Adrenal gland (tissue), 12 donors: Measurements from ENCODE around the gene TAF6. TPM values are rescaled to one million over a fixed set of nuclear protein-coding genes. Genes with fewer than 3 reads are reported as not detected.

Source experiments
- DNase-seq, 7 donors: peaks; one replicate each; pipeline ENCODE4 v3.0.0-alpha.2; 2019 to 2020
- H3K27ac ChIP-seq, 5 donors: fragments of 200-600 bp; sonication (generic) in 4 of 5; 1 replicate in 3 of 5; 2 replicates in 2 of 5; pipeline versions ENCODE4 v1.5.1 to v1.8.0; 2016 to 2020; ENCODE audit warnings: mild to moderate bottlenecking in 1 of 5
- H3K27me3 ChIP-seq: fragments of 200-600 bp; 2 replicates; pipeline ENCODE4 v1.8.0; 2021
- H3K36me3 ChIP-seq, 2 donors: fragments of 200-600 bp; replicated peaks in 1 of 2; 1 replicate in 1 of 2; 2 replicates in 1 of 2; pipeline versions ENCODE4 v1.5.1 to v1.8.0; 2018 to 2022
- H3K4me1 ChIP-seq, 2 donors: fragments of 200-600 bp; replicated peaks in 1 of 2; 1 replicate in 1 of 2; 2 replicates in 1 of 2; pipeline versions ENCODE4 v1.5.1 to v1.8.0; 2018 to 2021
- H3K4me3 ChIP-seq, 4 donors: fragments of 200-600 bp; sonication (generic) in 3 of 4; one replicate each; pipeline ENCODE4 v1.5.1; 2016 to 2018
- H3K9me3 ChIP-seq, 3 donors: fragments of 200-600 bp; sonication (generic) in 1 of 3; replicated peaks in 1 of 3; 1 replicate in 2 of 3; 2 replicates in 1 of 3; pipeline versions ENCODE4 v1.5.1 to v1.8.0; 2016 to 2021
- POLR2A ChIP-seq, 2 donors: fragments of 450-650 bp; IDR thresholded peaks; one replicate each; pipeline ENCODE4 v1.6.1; 2017; ENCODE audit warnings: antibody characterized with exemption in 2 of 2, mild to moderate bottlenecking in 2 of 2, moderate library complexity in 1 of 2
- WGBS, 4 donors: extraction: QIAGEN DNeasy Blood & Tissue Kit in 2 of 4; methylation state at CpG; one replicate each; pipeline versions ENCODE4 v1.1.5 to v1.1.7; 2013 to 2017; 5-methylcytosine and 5-hydroxymethylcytosine counted together
- intact Hi-C, 2 donors: fragments of 100-400 bp; cut with DNase I; formaldehyde crosslinking; loops; one replicate each; pipeline versions ENCODE4 v1.14.1 to v1.15.0; 2022 to 2023
- microRNA counts, 2 donors: library from miRNA; unstranded; fragments of <30 nt; microRNA quantifications; one replicate each; lab custom pipeline; 2016
- microRNA-seq, 3 donors: library from miRNA; unstranded; fragments of <30 nt; microRNA quantifications; one replicate each; pipeline ENCODE4, GENCODE V29; 2017 to 2020
- polyA plus RNA-seq, 3 donors: library from polyadenylated mRNA; stranded (reverse); fragments of 200-250 nt in 2 of 3; fragments of 350-450 nt in 1 of 3; fragmentation: Illumina TruSeq in 1 of 3; extraction: RNeasy Lipid Tissue Mini Kit (QIAGEN cat#74804) in 1 of 3; gene quantifications; one replicate each; pipeline ENCODE4 v1.2.3, GENCODE V29; 2013 to 2014
- small RNA-seq, 2 donors: library from RNA; depleted of rRNA; stranded (forward); fragments of <200 nt; gene quantifications; one replicate each; pipeline ENCODE3, GENCODE V24; 2016
- total RNA-seq, 9 donors: library from RNA; depleted of rRNA in 4 of 9; stranded (reverse); fragments of >200 nt in 4 of 9; fragments of 120-200 nt in 1 of 9; fragmentation: NEBNext Ultra II Directional in 1 of 9; extraction: Animal tissue kit (Norgen Biotek cat#: 25700) in 1 of 9; gene quantifications; one replicate each; pipeline versions ENCODE4 v1.1.0 to v1.2.4, GENCODE V29; 2013 to 2023
- TF ChIP-seq, protein P1 (sequence below), 6 experiments: fragments of 450-650 bp in 4 of 6; fragments of 200-600 bp in 2 of 6; sonication (generic) in 1 of 6; IDR thresholded peaks; 1 replicate in 5 of 6; 2 replicates in 1 of 6; pipeline versions ENCODE4 v1.5.1 to v1.8.0; 2016 to 2021; ENCODE audit warnings: antibody characterized with exemption in 6 of 6, mild to moderate bottlenecking in 2 of 6, moderate library complexity in 1 of 6
- donor health status: healthy with polysubstance abuse.
- donor health status: Bipolar disorder and iron deficiency.
- donor health status: DM: yes; HTN: yes; CAD: no.
- donor health status: DM: no; HTN: no; CAD: no.
- donor health status: DM: no; HTN: no; CAD: no.
- donor health status: DM: yes; HTN: yes; CAD: no.

The TAF6 gene
- total and polyA plus RNA-seq, 12 donors = 16.0 to 141 (median 68.7) TPM

DNA sequence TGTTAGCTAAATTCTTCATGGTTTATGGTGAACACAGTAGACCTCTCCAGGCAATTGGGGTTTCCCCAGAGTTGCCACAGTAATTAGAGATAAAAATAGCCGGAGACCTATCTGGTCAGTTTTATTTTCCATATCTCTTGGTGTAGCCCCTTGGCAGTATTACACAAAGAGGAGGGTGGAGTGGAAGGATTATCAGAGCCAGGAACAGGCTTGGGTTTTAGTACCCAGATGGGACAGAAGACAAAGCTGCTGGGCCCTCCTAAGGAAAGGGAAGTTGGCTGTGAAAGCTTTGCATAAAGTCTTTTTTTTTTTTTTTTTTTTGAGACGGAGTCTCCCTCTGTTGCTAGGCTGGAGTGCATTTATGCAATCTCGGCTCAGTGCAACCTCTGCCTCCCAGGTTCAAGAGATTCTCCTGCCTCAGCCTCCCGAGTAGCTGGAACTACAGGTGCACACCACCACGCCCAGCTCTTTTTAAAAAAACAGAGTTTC is 59.9 kb downstream of the TAF6 start:
- TF ChIP-seq POLR2A (IDR thresholded peaks at IDR 0.05) = no peak
- TF ChIP-seq, protein P1, sequence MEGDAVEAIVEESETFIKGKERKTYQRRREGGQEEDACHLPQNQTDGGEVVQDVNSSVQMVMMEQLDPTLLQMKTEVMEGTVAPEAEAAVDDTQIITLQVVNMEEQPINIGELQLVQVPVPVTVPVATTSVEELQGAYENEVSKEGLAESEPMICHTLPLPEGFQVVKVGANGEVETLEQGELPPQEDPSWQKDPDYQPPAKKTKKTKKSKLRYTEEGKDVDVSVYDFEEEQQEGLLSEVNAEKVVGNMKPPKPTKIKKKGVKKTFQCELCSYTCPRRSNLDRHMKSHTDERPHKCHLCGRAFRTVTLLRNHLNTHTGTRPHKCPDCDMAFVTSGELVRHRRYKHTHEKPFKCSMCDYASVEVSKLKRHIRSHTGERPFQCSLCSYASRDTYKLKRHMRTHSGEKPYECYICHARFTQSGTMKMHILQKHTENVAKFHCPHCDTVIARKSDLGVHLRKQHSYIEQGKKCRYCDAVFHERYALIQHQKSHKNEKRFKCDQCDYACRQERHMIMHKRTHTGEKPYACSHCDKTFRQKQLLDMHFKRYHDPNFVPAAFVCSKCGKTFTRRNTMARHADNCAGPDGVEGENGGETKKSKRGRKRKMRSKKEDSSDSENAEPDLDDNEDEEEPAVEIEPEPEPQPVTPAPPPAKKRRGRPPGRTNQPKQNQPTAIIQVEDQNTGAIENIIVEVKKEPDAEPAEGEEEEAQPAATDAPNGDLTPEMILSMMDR (IDR thresholded peaks at IDR 0.05) = no peak
- no peak overlapping the region for H3K27ac ChIP-seq
- intact Hi-C loops = loop anchor here in 1 of 2 donors (10.0 kb wide), 1 partner anchor 64 kb away; no protein-coding TSS in a partner anchor
- no peaks in the 10 kb centered on the region for H3K4me1 ChIP-seq
- DNase-seq = no peak
- H3K9me3 ChIP-seq = no peaks in the 10 kb centered on the region
- 87 to 90% (median 88%) methylated on average over 5 of the region's 5 CpGs for WGBS, 4 donors
- H3K4me3 ChIP-seq = no peak overlapping the region
- no peaks in the 10 kb centered on the region for H3K27me3 ChIP-seq
- peaks cover 0 to 57% of the 10 kb centered on the region in 2 donors for H3K36me3 ChIP-seq

MicroRNA genes within 50 kb of the gene (microRNA counts, 767-probe panel; counts per million panel counts)
- microRNA hsa-miR-106b-5p (lab: Ali Mortazavi, UCI) (4,722 to 5,838 counts per million in 2 donors), microRNA hsa-miR-25-3p (lab: Ali Mortazavi, UCI) (5,707 to 6,499 counts per million in 2 donors), microRNA hsa-miR-93-5p (lab: Ali Mortazavi, UCI) (5,237 to 5,797 counts per million in 2 donors)

Small RNAs within 50 kb of the gene (microRNA-seq; reads per million reads assigned to microRNA genes)
- gene MIR106B (394 to 2,284 (median 813) reads per million in 3 donors), gene MIR25 (236 to 365 (median 254) reads per million in 3 donors), gene MIR4658 (0.45 to 0.76 (median 0.57) reads per million in 3 donors), gene MIR93 (1,296 to 2,263 (median 1,648) reads per million in 3 donors)

Small RNAs within 50 kb of the gene (small RNA-seq; reads per million reads assigned to genes)
- gene MIR106B (15.3 to 24.4 reads per million in 2 donors), gene MIR25 (510 to 673 reads per million in 2 donors), gene MIR93 (40.6 to 60.3 reads per million in 2 donors)

Other genes with a start within 250 kb of the TAF6 start
- gene OR2AE1, start 242.3 kb downstream of the TAF6 start, total RNA-seq = under 1 TPM in 2 of 9 donors, not detected in 7; 0.11 to 0.28 TPM
- gene OR2AE1, start 242.3 kb downstream of the TAF6 start, polyA plus RNA-seq = not detected
- gene TRIM4, start 199.8 kb downstream of the TAF6 start, total RNA-seq = 10 to 100 TPM; 30.7 to 57.0 (median 37.5) TPM
- 10 to 100 TPM; 17.2 to 52.9 (median 19.5) TPM for gene TRIM4, start 199.8 kb downstream of the TAF6 start, polyA plus RNA-seq
- under 1 TPM in 1 of 9 donors, not detected in 8; 0.11 TPM for gene GJC3, start 189.7 kb downstream of the TAF6 start, total RNA-seq
- gene GJC3, start 189.7 kb downstream of the TAF6 start, polyA plus RNA-seq = under 1 TPM; 0.27 to 0.40 (median 0.34) TPM
- 1 to 10 TPM in 5 of 9 donors, under 1 TPM in 2, not detected in 2; 0.50 to 3.1 (median 1.8) TPM for gene AZGP1, start 143.3 kb downstream of the TAF6 start, total RNA-seq
- 10 to 100 TPM in 1 of 3 donors, 1 to 10 TPM in 1, under 1 TPM in 1; 0.88 to 29.7 (median 3.9) TPM for gene AZGP1, start 143.3 kb downstream of the TAF6 start, polyA plus RNA-seq
- gene ZKSCAN1, start 103.8 kb downstream of the TAF6 start, total RNA-seq = 100 to 1,000 TPM in 2 of 9 donors, 10 to 100 TPM in 7; 35.2 to 134 (median 57.8) TPM
- 10 to 100 TPM; 20.3 to 46.6 (median 38.7) TPM for gene ZKSCAN1, start 103.8 kb downstream of the TAF6 start, polyA plus RNA-seq
- gene ZSCAN21, start 69.6 kb downstream of the TAF6 start, total RNA-seq = 10 to 100 TPM in 8 of 9 donors, 1 to 10 TPM in 1; 10.0 to 22.7 (median 14.7) TPM
- 10 to 100 TPM; 11.2 to 14.9 (median 12.5) TPM for gene ZSCAN21, start 69.6 kb downstream of the TAF6 start, polyA plus RNA-seq
- 10 to 100 TPM; 13.2 to 47.3 (median 22.2) TPM for gene ZNF3, start 37.6 kb downstream of the TAF6 start, total RNA-seq
- gene ZNF3, start 37.6 kb downstream of the TAF6 start, polyA plus RNA-seq = 10 to 100 TPM; 17.4 to 25.5 (median 23.2) TPM
- gene COPS6, start 30.4 kb downstream of the TAF6 start, total RNA-seq = 100 to 1,000 TPM in 5 of 9 donors, 10 to 100 TPM in 4; 25.5 to 130 (median 101) TPM
- 100 to 1,000 TPM; 135 to 194 (median 187) TPM for gene COPS6, start 30.4 kb downstream of the TAF6 start, polyA plus RNA-seq
- gene MCM7, start 18.0 kb downstream of the TAF6 start, total RNA-seq = 10 to 100 TPM; 13.6 to 51.0 (median 28.3) TPM
- gene MCM7, start 18.0 kb downstream of the TAF6 start, polyA plus RNA-seq = 10 to 100 TPM; 12.2 to 72.3 (median 52.4) TPM
- 10 to 100 TPM in 7 of 9 donors, 1 to 10 TPM in 2; 9.6 to 24.0 (median 15.9) TPM for gene AP4M1, start 17.7 kb downstream of the TAF6 start, total RNA-seq
- gene AP4M1, start 17.7 kb downstream of the TAF6 start, polyA plus RNA-seq = 10 to 100 TPM in 2 of 3 donors, 1 to 10 TPM in 1; 9.6 to 30.1 (median 23.5) TPM
- gene CNPY4, start 276 bp upstream of the TAF6 start, total RNA-seq = 10 to 100 TPM; 14.0 to 46.5 (median 23.3) TPM
- 10 to 100 TPM; 16.5 to 28.1 (median 27.3) TPM for gene CNPY4, start 276 bp upstream of the TAF6 start, polyA plus RNA-seq
- gene MBLAC1, start 7.6 kb upstream of the TAF6 start, total RNA-seq = 1 to 10 TPM; 1.5 to 7.0 (median 3.5) TPM
- gene MBLAC1, start 7.6 kb upstream of the TAF6 start, polyA plus RNA-seq = 1 to 10 TPM in 2 of 3 donors, under 1 TPM in 1; 0.38 to 4.2 (median 2.7) TPM
- 100 to 1,000 TPM; 104 to 266 (median 151) TPM for gene LAMTOR4, start 29.6 kb upstream of the TAF6 start, total RNA-seq
- gene LAMTOR4, start 29.6 kb upstream of the TAF6 start, polyA plus RNA-seq = 100 to 1,000 TPM in 2 of 3 donors, 10 to 100 TPM in 1; 33.1 to 224 (median 193) TPM
- 10 to 100 TPM in 7 of 9 donors, 1 to 10 TPM in 2; 4.3 to 23.7 (median 16.9) TPM for gene TRAPPC14, start 39.4 kb upstream of the TAF6 start, total RNA-seq
- gene TRAPPC14, start 39.4 kb upstream of the TAF6 start, polyA plus RNA-seq = 10 to 100 TPM; 10.2 to 57.7 (median 47.5) TPM
- gene GAL3ST4, start 49.3 kb upstream of the TAF6 start, total RNA-seq = 10 to 100 TPM in 2 of 9 donors, 1 to 10 TPM in 6, under 1 TPM in 1; 0.78 to 14.3 (median 8.0) TPM
- 1 to 10 TPM; 3.4 to 4.0 (median 3.5) TPM for gene GAL3ST4, start 49.3 kb upstream of the TAF6 start, polyA plus RNA-seq
- 1 to 10 TPM in 5 of 9 donors, under 1 TPM in 4; 0.35 to 4.3 (median 1.1) TPM for gene GPC2, start 58.0 kb upstream of the TAF6 start, total RNA-seq
- 1 to 10 TPM in 2 of 3 donors, under 1 TPM in 1; 0.05 to 1.2 (median 1.1) TPM for gene GPC2, start 58.0 kb upstream of the TAF6 start, polyA plus RNA-seq
- 1 to 10 TPM in 4 of 9 donors, under 1 TPM in 5; 0.26 to 3.1 (median 0.95) TPM for gene STAG3, start 58.6 kb upstream of the TAF6 start, total RNA-seq
- 1 to 10 TPM in 2 of 3 donors, under 1 TPM in 1; 0.77 to 3.3 (median 2.1) TPM for gene STAG3, start 58.6 kb upstream of the TAF6 start, polyA plus RNA-seq
- gene PVRIG, start 100.6 kb upstream of the TAF6 start, total RNA-seq = 1 to 10 TPM in 3 of 9 donors, under 1 TPM in 5, not detected in 1; 0.21 to 1.8 (median 0.56) TPM
- under 1 TPM in 2 of 3 donors, not detected in 1; 0.34 to 0.56 TPM for gene PVRIG, start 100.6 kb upstream of the TAF6 start, polyA plus RNA-seq
- not detected for gene SPDYE3, start 188.3 kb upstream of the TAF6 start, total RNA-seq
- gene SPDYE3, start 188.3 kb upstream of the TAF6 start, polyA plus RNA-seq = under 1 TPM in 1 of 3 donors, not detected in 2; 0.16 TPM
- gene PILRB, start 238.8 kb upstream of the TAF6 start, total RNA-seq = 100 to 1,000 TPM in 1 of 9 donors, 10 to 100 TPM in 7, 1 to 10 TPM in 1; 8.7 to 115 (median 28.1) TPM
- gene PILRB, start 238.8 kb upstream of the TAF6 start, polyA plus RNA-seq = 100 to 1,000 TPM in 2 of 3 donors, 10 to 100 TPM in 1; 10.4 to 403 (median 296) TPM